ENCODE measurements around the gene ARHGAP22. TPM values are rescaled to one million over a fixed set of nuclear protein-coding genes. Genes with fewer than 3 reads are reported as not detected.

Gene ARHGAP22
- total and polyA plus RNA-seq, 2 experiments from 2014 or later = 4.8 to 10.7 TPM

DNA sequence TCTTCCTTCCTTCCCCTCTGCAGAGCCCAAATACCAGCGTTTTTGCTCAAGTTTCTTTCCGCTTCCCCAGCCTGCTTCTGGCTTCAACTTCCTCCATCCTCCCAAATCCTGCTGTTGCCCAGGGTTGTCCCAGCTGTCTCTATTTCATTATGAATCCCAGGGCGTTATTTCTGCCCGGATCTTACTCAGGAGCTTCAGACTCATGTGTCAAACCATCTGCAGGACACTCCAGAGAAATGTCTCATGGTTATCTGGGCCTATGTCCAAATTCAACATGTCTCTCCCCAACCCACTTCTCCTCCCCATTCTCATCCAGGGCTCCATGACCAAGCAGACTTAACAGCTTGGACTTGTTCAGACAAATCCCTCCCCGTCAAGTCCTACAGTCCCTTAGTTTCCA lies 15.6 kb downstream of the ARHGAP22 start (continued):
- TF ChIP-seq ZNF462 (CRISPR knock-in tag; IDR thresholded peaks at IDR 0.05) (no peak), CREB1 (CRISPR knock-in tag; IDR thresholded peaks at IDR 0.05; ENCODE audit: low read depth) (no peak)

- H3K4me3 Mint-ChIP-seq = no peak overlapping the region
- Histone ChIP-seq H3K4me3 (no peak overlapping the region), H3K79me2 (replicated peaks; ENCODE audit: insufficient read depth) (no peaks in the 10 kb centered on the region), H3K27ac (ENCODE audit: low read depth) (no peak overlapping the region), H3F3A (replicated peaks; ENCODE audit: low read depth) (no peaks in the 10 kb centered on the region), H3K27me3 (ENCODE audit: insufficient read depth) (no peaks in the 10 kb centered on the region), H4K20me1 (replicated peaks; ENCODE audit: insufficient read depth) (no peaks in the 10 kb centered on the region), H3K9me2 (ENCODE audit: insufficient read depth) (0 out of 2 replicates have a peak, but pooled peaks cover 4% of the 10 kb centered on the region), H3K4me1 (ENCODE audit: insufficient read depth) (no peaks in the 10 kb centered on the region), H3K4me2 (no peak overlapping the region), H2AFZ (no peak overlapping the region), H3K36me3 (ENCODE audit: insufficient read depth) (no peaks in the 10 kb centered on the region)
- no peak overlapping the region for H3K27ac Mint-ChIP-seq
- H3K36me3 Mint-ChIP-seq (ENCODE audit: low read depth) = peaks cover 13% of the 10 kb centered on the region
- DNase-seq (ENCODE audit: low spot score) (no peak), ATAC-seq (no peak)
- no peaks in the 10 kb centered on the region for H3K4me1 Mint-ChIP-seq
- peaks cover 20% of the 10 kb centered on the region for H3K9me3 Mint-ChIP-seq
- H3K27me3 Mint-ChIP-seq (ENCODE audit: insufficient read depth, low read depth, poor library complexity) = peaks cover 13% of the 10 kb centered on the region
- TF ChIP-seq ZNF331 (CRISPR knock-in tag; IDR thresholded peaks at IDR 0.05; ENCODE audit: low read depth) = no peak
- no peak for TF ChIP-seq ZNF462 (CRISPR knock-in tag; IDR thresholded peaks at IDR 0.05)
- TF ChIP-seq, protein P1, sequence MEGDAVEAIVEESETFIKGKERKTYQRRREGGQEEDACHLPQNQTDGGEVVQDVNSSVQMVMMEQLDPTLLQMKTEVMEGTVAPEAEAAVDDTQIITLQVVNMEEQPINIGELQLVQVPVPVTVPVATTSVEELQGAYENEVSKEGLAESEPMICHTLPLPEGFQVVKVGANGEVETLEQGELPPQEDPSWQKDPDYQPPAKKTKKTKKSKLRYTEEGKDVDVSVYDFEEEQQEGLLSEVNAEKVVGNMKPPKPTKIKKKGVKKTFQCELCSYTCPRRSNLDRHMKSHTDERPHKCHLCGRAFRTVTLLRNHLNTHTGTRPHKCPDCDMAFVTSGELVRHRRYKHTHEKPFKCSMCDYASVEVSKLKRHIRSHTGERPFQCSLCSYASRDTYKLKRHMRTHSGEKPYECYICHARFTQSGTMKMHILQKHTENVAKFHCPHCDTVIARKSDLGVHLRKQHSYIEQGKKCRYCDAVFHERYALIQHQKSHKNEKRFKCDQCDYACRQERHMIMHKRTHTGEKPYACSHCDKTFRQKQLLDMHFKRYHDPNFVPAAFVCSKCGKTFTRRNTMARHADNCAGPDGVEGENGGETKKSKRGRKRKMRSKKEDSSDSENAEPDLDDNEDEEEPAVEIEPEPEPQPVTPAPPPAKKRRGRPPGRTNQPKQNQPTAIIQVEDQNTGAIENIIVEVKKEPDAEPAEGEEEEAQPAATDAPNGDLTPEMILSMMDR (conservative IDR thresholded peaks at IDR 0.05; ENCODE audit: low read depth in 2 of 2) = no peak
- TF ChIP-seq POLR2AphosphoS5 (IDR thresholded peaks at IDR 0.05; ENCODE audit: low read depth) = no peak
- TF ChIP-seq STAT1 (IDR thresholded peaks at IDR 0.05; ENCODE audit: unreplicated experiment) = no peak
- no peak for TF ChIP-seq EZH2phosphoT487 (IDR thresholded peaks at IDR 0.05; ENCODE audit: unreplicated experiment)
- TF ChIP-seq JUNB (IDR thresholded peaks at IDR 0.05; ENCODE audit: unreplicated experiment) = no peak
- TF ChIP-seq EZH2 (IDR thresholded peaks at IDR 0.05; ENCODE audit: low read depth, unreplicated experiment) = no peak
Observed at GRCh38 chr10:48587819-48588218, 17.1 kb downstream of the ARHGAP22 start.

Data from GM23338 (cell line).